ENCODE results near the gene RELL1. TPM values are rescaled to one million over a fixed set of nuclear protein-coding genes. Genes with fewer than 3 reads are reported as not detected.

Gene RELL1
- polyA plus RNA-seq, 5 donors: 8.4 to 11.0 (median 9.4) TPM

- DNase-seq: no peak
Observed at GRCh38 chr4:37639551-37640285, 46.5 kb downstream of the RELL1 start.

- no peak for DNase-seq
Observed at GRCh38 chr4:37635155-37635554, 51.0 kb downstream of the RELL1 start.

GRCh38 chr4:37634180-37634579 lies 52.0 kb downstream of the RELL1 start:
- DNase-seq: no peak

- DNase-seq: no peak
Observed at GRCh38 chr4:37632836-37633235, 53.3 kb downstream of the RELL1 start.

GRCh38 chr4:37631551-37631950 lies 54.6 kb downstream of the RELL1 start:
- DNase-seq: peak; percentile 16 to 20

- no peak for DNase-seq
Observed at GRCh38 chr4:37629713-37630112, 56.5 kb downstream of the RELL1 start.

- DNase-seq: no peak
Observed at GRCh38 chr4:37628977-37629609, 57.1 kb downstream of the RELL1 start.

GRCh38 chr4:37627263-37627662 lies 58.9 kb downstream of the RELL1 start:
- no peak for DNase-seq

GRCh38 chr4:37625499-37625898 lies 60.7 kb downstream of the RELL1 start:
- DNase-seq: no peak

- DNase-seq: no peak
Observed at GRCh38 chr4:37623940-37624339, 62.2 kb downstream of the RELL1 start.

GRCh38 chr4:37623125-37623524 lies 63.1 kb downstream of the RELL1 start:
- no peak for DNase-seq

GRCh38 chr4:37620176-37620575 lies 66.0 kb downstream of the RELL1 start:
- no peak for DNase-seq

- no peak for DNase-seq
Observed at GRCh38 chr4:37615720-37616063, 70.5 kb downstream of the RELL1 start.

- DNase-seq: no peak
Observed at GRCh38 chr4:37615059-37615719, 71.0 kb downstream of the RELL1 start.

GRCh38 chr4:37612811-37613210 lies 73.4 kb downstream of the RELL1 start:
- DNase-seq: no peak

GRCh38 chr4:37609626-37610025 lies 76.5 kb downstream of the RELL1 start:
- no peak for DNase-seq

GRCh38 chr4:37607018-37607417 lies 79.2 kb downstream of the RELL1 start:
- no peak for DNase-seq

- no peak for DNase-seq
Observed at GRCh38 chr4:37605843-37606565, 80.2 kb downstream of the RELL1 start.

- DNase-seq: no peak
Observed at GRCh38 chr4:37604461-37604860, 81.7 kb downstream of the RELL1 start.

GRCh38 chr4:37603711-37604110 lies 82.5 kb downstream of the RELL1 start:
- DNase-seq: no peak

- peak; percentile 55 to 71 for DNase-seq
Observed at GRCh38 chr4:37603070-37603468, 83.1 kb downstream of the RELL1 start.

- DNase-seq: no peak
Observed at GRCh38 chr4:37602454-37603069, 83.6 kb downstream of the RELL1 start.

All from right lung (tissue), 5 donors.